ENCODE data around the gene DNMT3B.

Gene DNMT3B

DNA sequence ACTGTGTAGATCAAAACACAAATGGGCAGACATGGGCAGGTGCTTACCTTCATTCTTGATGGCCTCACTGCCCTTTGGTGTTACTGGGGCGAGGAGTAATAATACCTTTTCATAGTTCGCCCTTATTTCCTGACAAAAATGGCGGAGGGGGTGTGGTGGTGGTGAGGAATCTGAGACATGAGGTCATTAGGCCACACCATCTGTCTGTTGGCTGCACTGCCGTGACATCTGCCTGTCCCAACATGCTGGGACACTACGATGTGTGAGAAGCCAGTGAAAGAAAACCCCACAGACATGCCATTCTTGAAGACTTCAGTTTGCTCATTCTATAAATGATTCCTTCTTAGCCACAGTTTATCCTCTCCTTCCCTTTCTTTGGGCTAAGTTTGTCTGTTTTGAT is 44.2 kb downstream of the DNMT3B start:
- TF ChIP-seq, protein P1, sequence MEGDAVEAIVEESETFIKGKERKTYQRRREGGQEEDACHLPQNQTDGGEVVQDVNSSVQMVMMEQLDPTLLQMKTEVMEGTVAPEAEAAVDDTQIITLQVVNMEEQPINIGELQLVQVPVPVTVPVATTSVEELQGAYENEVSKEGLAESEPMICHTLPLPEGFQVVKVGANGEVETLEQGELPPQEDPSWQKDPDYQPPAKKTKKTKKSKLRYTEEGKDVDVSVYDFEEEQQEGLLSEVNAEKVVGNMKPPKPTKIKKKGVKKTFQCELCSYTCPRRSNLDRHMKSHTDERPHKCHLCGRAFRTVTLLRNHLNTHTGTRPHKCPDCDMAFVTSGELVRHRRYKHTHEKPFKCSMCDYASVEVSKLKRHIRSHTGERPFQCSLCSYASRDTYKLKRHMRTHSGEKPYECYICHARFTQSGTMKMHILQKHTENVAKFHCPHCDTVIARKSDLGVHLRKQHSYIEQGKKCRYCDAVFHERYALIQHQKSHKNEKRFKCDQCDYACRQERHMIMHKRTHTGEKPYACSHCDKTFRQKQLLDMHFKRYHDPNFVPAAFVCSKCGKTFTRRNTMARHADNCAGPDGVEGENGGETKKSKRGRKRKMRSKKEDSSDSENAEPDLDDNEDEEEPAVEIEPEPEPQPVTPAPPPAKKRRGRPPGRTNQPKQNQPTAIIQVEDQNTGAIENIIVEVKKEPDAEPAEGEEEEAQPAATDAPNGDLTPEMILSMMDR (IDR thresholded peaks at IDR 0.05; ENCODE audit: insufficient read depth, missing control alignments), result no peak
- DNase-seq (ENCODE audit: insufficient read length, low spot score) (no peak), FAIRE-seq (no peak)

DNA sequence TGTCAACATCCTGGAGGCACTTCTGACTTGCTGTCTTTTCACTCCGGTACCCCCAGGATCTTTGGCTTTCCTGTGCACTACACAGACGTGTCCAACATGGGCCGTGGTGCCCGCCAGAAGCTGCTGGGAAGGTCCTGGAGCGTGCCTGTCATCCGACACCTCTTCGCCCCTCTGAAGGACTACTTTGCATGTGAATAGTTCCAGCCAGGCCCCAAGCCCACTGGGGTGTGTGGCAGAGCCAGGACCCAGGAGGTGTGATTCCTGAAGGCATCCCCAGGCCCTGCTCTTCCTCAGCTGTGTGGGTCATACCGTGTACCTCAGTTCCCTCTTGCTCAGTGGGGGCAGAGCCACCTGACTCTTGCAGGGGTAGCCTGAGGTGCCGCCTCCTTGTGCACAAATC is 45.5 kb downstream of the DNMT3B start:
- FAIRE-seq, result no peak
- TF ChIP-seq, protein P1 (IDR thresholded peaks at IDR 0.05; ENCODE audit: insufficient read depth, missing control alignments), result no peak
- no peak for DNase-seq (ENCODE audit: insufficient read length, low spot score)

DNA sequence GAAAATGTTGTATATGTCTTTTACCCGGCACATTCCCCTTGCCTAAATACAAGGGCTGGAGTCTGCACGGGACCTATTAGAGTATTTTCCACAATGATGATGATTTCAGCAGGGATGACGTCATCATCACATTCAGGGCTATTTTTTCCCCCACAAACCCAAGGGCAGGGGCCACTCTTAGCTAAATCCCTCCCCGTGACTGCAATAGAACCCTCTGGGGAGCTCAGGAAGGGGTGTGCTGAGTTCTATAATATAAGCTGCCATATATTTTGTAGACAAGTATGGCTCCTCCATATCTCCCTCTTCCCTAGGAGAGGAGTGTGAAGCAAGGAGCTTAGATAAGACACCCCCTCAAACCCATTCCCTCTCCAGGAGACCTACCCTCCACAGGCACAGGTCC is 46.3 kb downstream of the DNMT3B start:
- TF ChIP-seq, protein P1 (IDR thresholded peaks at IDR 0.05; ENCODE audit: insufficient read depth, missing control alignments), result no peak
- FAIRE-seq (no peak), DNase-seq (ENCODE audit: insufficient read length, low spot score) (no peak)

DNA sequence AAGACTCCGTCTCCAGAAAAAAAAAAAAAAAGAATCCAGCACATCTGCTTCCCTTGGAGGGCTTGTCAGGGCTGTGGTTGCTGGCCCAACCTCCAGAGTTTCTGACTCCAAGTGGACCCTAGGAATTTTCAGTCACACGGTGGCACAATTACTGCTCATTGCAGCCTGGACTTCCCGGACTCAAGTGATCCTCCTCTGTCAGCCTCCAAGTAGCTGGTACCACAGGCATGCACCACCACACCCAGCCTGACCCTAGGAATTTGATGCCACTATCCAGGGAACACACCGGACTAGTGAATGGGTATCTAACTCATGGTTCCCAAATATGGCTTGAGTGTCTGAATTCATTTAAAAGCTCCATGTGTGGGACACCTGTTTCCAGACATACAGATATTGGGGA is 47.7 kb downstream of the DNMT3B start:
- TF ChIP-seq, protein P1 (IDR thresholded peaks at IDR 0.05; ENCODE audit: insufficient read depth, missing control alignments), result no peak
- FAIRE-seq (no peak), DNase-seq (ENCODE audit: insufficient read length, low spot score) (no peak)

DNA sequence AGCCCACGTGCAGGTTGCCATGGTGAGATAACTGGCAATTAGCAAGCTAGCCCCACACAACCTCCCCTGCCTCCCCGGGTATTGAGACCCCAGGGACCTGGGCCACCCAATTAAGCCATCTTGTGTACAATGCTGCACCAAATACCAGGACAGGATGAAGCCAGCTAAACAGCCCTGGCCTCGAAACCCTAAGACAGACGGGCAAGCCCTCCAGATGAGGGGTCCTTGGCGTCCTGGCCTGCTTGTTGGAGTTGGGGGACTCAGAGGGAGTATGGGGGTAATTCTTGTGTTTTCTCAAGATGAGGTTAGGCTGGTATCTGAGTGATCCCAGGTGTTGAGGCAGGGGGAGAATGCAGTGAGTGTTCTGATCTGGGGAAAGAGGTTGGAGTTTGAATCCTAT is 48.8 kb downstream of the DNMT3B start:
- DNase-seq (ENCODE audit: insufficient read length, low spot score) (no peak), FAIRE-seq (no peak)
- TF ChIP-seq, protein P1 (IDR thresholded peaks at IDR 0.05; ENCODE audit: insufficient read depth, missing control alignments), result no peak

DNA sequence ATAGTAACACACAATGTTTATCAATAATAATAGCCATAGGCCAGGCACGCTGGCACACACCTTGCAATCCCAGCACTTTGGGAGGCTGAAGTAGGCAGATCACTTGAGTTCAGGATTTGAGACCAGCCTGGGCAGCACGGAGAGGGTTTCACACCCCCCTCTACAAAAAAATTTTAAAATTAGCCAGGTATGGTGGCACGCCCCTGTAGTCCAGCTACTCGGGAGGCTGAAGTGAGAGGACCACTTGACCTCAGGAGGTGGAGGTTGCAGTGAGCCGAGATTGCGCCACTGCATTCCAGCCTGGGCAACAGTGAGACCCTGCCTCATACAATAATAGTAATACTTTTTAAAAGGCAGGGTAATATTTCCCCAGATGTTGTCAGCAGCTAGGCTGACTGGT is 49.7 kb downstream of the DNMT3B start:
- FAIRE-seq, result no peak
- no peak for DNase-seq (ENCODE audit: insufficient read length, low spot score)
- TF ChIP-seq, protein P1 (IDR thresholded peaks at IDR 0.05; ENCODE audit: insufficient read depth, missing control alignments), result no peak

DNA sequence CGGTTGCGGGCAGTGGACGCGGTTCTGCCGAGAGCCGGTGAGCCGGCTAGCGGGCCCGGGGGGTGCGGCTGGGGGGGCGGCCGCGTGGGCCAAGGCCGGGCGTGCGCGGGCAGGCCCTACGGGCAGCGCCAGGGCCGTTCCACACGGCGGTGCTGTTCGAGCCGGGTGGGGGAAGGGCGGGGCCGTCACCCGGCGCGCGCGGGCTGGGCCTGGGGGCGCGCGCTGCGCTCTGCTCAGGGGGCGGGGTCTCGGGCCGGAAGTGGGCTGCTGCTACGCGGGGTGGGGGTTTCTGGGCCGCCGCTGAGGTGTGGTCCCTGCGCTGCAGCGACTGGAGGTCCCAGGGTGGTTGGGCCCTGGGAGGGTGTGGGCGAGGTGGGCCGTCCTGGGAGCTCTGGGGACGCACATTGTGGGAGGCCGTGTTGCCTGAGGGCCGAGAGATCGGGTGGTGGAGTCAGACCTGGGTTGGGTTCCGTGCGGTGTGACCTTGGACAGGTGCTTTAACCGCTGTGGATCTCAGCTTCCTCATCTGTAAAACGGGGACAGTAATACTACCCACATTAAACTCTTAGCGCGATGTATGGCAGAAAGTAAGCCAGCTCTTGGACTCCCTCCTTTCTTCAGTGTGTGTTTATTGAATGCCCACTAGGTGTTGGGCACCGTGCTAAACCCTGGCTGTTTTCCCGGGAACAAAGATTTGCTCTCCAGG is 58.0 kb downstream of the DNMT3B start:
- FAIRE-seq (no peak), DNase-seq (ENCODE audit: insufficient read length, low spot score) (peak; percentile 36)
- TF ChIP-seq, protein P1 (IDR thresholded peaks at IDR 0.05; ENCODE audit: insufficient read depth, missing control alignments), result no peak

Measured in D721Med (cell line).